Retinal pigment epithelial cell (primary cell): ENCODE results near the gene TINAG.

Experiments used
- DNase-seq: peaks from one replicate; pipeline ENCODE4 v3.0.0-alpha.2; 2010; ENCODE audit warnings: low read depth
- H3K4me3 ChIP-seq: 2 replicates; pipeline ENCODE4 v1.5.1; 2011; ENCODE audit warnings: mild to moderate bottlenecking, low read length, control low read depth, moderate library complexity
- TF ChIP-seq, protein P1 (sequence below): conservative IDR thresholded peaks from 2 replicates; pipeline ENCODE4 v1.5.1; 2011; ENCODE audit warnings: low read depth, low read length, control low read depth, inconsistent platforms

The TINAG gene

DNA sequence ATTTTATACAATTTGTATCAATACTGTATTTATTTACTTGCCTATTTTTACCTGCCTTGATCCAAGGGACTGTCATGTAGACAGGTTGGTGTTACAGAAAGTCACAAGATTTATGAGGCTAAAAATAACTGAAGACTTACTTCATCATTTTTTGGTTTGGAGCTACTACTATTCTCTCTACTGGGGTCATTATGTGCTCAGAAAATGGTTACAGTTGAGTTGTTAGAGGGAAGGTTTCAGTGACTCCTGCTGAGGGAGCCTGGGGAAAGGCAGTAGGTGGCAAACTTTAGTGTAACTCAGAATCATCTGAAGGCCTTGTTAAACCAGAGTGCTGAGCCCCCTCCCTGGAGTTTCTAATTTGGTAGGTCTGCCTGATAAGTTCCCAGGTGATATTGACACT, 118.8 kb downstream of the TINAG start:
- TF ChIP-seq, protein P1, sequence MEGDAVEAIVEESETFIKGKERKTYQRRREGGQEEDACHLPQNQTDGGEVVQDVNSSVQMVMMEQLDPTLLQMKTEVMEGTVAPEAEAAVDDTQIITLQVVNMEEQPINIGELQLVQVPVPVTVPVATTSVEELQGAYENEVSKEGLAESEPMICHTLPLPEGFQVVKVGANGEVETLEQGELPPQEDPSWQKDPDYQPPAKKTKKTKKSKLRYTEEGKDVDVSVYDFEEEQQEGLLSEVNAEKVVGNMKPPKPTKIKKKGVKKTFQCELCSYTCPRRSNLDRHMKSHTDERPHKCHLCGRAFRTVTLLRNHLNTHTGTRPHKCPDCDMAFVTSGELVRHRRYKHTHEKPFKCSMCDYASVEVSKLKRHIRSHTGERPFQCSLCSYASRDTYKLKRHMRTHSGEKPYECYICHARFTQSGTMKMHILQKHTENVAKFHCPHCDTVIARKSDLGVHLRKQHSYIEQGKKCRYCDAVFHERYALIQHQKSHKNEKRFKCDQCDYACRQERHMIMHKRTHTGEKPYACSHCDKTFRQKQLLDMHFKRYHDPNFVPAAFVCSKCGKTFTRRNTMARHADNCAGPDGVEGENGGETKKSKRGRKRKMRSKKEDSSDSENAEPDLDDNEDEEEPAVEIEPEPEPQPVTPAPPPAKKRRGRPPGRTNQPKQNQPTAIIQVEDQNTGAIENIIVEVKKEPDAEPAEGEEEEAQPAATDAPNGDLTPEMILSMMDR = no peak
- no peak overlapping the region for H3K4me3 ChIP-seq
- DNase-seq = no peak

DNA sequence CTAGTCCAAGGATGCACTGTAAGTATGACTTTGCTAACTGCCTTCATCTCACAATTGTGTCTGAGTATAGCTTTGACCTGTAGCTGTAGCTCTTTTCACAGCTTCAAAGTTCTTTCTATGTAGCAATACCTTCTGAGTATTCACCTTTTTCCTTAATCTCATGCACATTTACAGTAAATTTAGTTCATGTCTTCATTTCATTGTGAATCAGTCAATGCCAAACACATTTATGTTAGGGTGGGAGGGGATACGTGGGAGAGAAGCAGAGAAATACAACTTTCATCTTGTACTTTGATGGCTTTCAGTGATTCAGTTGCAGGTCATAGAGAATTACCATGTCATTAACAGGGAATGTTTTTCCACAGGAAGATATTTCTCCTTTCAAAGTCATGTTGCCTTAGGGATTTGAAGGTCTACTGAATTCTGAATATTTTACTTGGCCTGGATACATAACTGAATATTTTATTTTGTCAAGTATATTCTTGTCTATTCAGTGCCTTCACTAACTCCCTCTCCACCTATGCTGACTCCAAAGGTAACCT, 119.2 kb downstream of the TINAG start:
- TF ChIP-seq, protein P1 = no peak
- DNase-seq = no peak
- no peak overlapping the region for H3K4me3 ChIP-seq

DNA sequence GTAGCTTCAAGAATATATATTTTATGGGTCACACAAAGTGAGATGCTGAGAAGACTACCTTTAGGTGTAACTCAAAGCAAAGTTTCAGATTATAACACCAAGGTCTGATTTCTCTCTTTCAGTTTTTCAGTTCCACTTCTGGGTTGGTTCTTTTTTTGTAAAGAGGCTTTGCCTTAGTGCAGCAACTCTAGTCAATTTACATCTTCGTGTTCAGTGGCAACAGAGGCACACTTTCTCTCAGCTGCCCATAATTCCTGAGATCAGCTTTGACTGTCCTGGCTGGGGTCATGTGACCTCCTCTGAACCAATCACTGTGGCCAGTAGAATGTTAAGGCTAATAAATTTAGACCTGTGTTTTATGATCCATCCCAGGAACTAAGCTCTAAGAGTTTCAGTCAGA, 120.2 kb downstream of the TINAG start:
- DNase-seq = no peak
- TF ChIP-seq, protein P1 = no peak
- no peak overlapping the region for H3K4me3 ChIP-seq

DNA sequence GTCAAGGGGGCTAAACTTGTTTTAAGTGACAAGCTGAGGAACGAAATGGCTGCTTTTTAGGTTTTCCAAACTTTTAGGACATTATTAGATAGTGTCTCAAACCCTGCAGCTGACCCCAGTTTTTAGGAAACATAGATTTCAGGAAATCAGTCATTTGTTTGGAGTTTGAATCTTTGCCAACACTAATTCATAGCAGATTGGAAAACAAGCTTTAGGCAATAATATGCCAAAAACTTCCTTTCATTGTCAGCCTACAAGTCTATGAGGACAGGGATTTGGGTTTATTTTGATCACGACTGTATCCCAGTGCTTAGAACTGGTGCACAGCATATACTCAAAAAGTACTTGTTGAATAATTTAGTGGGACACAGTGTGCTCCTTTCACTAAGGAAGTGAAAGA, 123.2 kb downstream of the TINAG start:
- TF ChIP-seq, protein P1 = no peak
- H3K4me3 ChIP-seq = no peak overlapping the region
- DNase-seq = no peak
